HepG2 (cell line): ENCODE data around the gene CCT7. TPM values are rescaled to one million over a fixed set of nuclear protein-coding genes. Genes with fewer than 3 reads are reported as not detected.

ENCODE experiments used
- CREB1 ChIP-seq, 2 experiments: fragments of 450-650 bp in 1 of 2; IDR thresholded peaks; 2 replicates each; pipeline ENCODE4 v1.6.1; 2016 to 2017; ENCODE audit warnings: control low read depth in 1 of 2, mild to moderate bottlenecking in 1 of 2, missing compliant biosample characterization in 1 of 2, missing genetic modification characterization in 1 of 2
- FOXO1 ChIP-seq: sonication (generic); formaldehyde crosslinking; IDR thresholded peaks from 2 replicates; pipeline ENCODE4 v1.4.0; 2020; ENCODE audit warnings: missing genetic modification reagents
- HHEX ChIP-seq: IDR thresholded peaks from 2 replicates; pipeline ENCODE4 v1.6.1; 2016; ENCODE audit warnings: control low read depth
- HINFP ChIP-seq: sonication (generic); formaldehyde crosslinking; IDR thresholded peaks from 2 replicates; pipeline ENCODE4 v1.4.0; 2020; ENCODE audit warnings: low read depth, mild to moderate bottlenecking, missing genetic modification reagents
- MED13 ChIP-seq: sonication (generic); formaldehyde crosslinking; IDR thresholded peaks from 2 replicates; pipeline ENCODE4 v1.5.0; 2020; ENCODE audit warnings: missing genetic modification reagents
- MLXIP ChIP-seq: sonication (generic); formaldehyde crosslinking; IDR thresholded peaks from 2 replicates; pipeline ENCODE4 v1.9.0; 2021; ENCODE audit warnings: missing genetic modification reagents, borderline replicate concordance
- PAXIP1 ChIP-seq: sonication (generic); formaldehyde crosslinking; conservative IDR thresholded peaks from 2 replicates; pipeline ENCODE4 v1.4.0; 2020; ENCODE audit warnings: mild to moderate bottlenecking, missing genetic modification reagents, moderate library complexity
- PCBP2 ChIP-seq: fragments of 200-400 bp; formaldehyde crosslinking; optimal IDR thresholded peaks from 2 replicates; pipeline ENCODE3; 2018; ENCODE audit warnings: low read length, low read depth; ENCODE audit not compliant: poor library complexity, severe bottlenecking
- PHF20 ChIP-seq: sonication (generic); formaldehyde crosslinking; IDR thresholded peaks from 2 replicates; pipeline ENCODE4 v1.5.0; 2020; ENCODE audit warnings: mild to moderate bottlenecking, missing genetic modification reagents
- USF2 ChIP-seq, 2 experiments: sonication (generic) in 1 of 2; formaldehyde crosslinking in 1 of 2; IDR thresholded peaks; 2 replicates each; pipeline versions ENCODE4 v1.5.1 to v1.6.1; 2011 to 2020; ENCODE audit warnings: borderline replicate concordance in 1 of 2, low read depth in 1 of 2, low read length in 1 of 2, mild to moderate bottlenecking in 1 of 2, missing genetic modification reagents in 1 of 2, moderate library complexity in 1 of 2
- YY1 ChIP-seq: IDR thresholded peaks from 2 replicates; pipeline ENCODE4 v1.6.1; 2011; ENCODE audit warnings: low read length, low read depth, moderate library complexity, mild to moderate bottlenecking; ENCODE audit not compliant: insufficient read depth, insufficient replicate concordance
- ZMYM4 ChIP-seq: sonication (generic); formaldehyde crosslinking; IDR thresholded peaks from 2 replicates; pipeline ENCODE4 v1.8.1; 2023; ENCODE audit warnings: mild to moderate bottlenecking, missing genetic modification reagents
- ZNF550 ChIP-seq: sonication (generic); formaldehyde crosslinking; IDR thresholded peaks from 2 replicates; pipeline ENCODE4 v1.4.0; 2020; ENCODE audit warnings: mild to moderate bottlenecking, missing genetic modification reagents, borderline replicate concordance
- ZNF737 ChIP-seq: sonication (generic); formaldehyde crosslinking; IDR thresholded peaks from 2 replicates; pipeline ENCODE4 v1.5.0; 2020; ENCODE audit warnings: missing genetic modification reagents, mild to moderate bottlenecking, borderline replicate concordance
- ZNF747 ChIP-seq: sonication (generic); formaldehyde crosslinking; IDR thresholded peaks from 2 replicates; pipeline ENCODE4 v1.8.1; 2023; ENCODE audit warnings: missing genetic modification reagents, mild to moderate bottlenecking, borderline replicate concordance
- ZNF761 ChIP-seq: sonication (generic); formaldehyde crosslinking; conservative IDR thresholded peaks from 2 replicates; pipeline ENCODE4 v1.4.0; 2020; ENCODE audit warnings: mild to moderate bottlenecking, missing genetic modification reagents
- polyA plus RNA-seq, 8 experiments: library from polyadenylated mRNA; depleted of rRNA in 3 of 8; stranded (reverse) in 7 of 8; unstranded in 1 of 8; fragments of >200 nt; fragmentation: Illumina TruSeq in 4 of 8; extraction: Trizol in 4 of 8; gene quantifications; 2 replicates each; pipeline versions ENCODE4 v1.2.1 to v1.2.3, GENCODE V29; 2011 to 2016; ENCODE audit warnings: low read depth in 4 of 8, missing spikeins in 1 of 8, mixed read lengths in 1 of 8; ENCODE audit not compliant: insufficient read depth in 1 of 8
- total RNA-seq, 5 experiments: library from RNA; depleted of rRNA; stranded (reverse); fragments of >200 nt; fragmentation: Illumina TruSeq; extraction: Trizol; gene quantifications; 2 replicates each; pipeline ENCODE4 v1.2.3, GENCODE V29; 2016; ENCODE audit warnings: low read depth in 1 of 5

Gene CCT7
- total and polyA plus RNA-seq, 2 of the 13 experiments (the other 11 are each of a cell fraction or from before 2014, with no cell fraction given): 347 to 517 TPM

- TF ChIP-seq HINFP (CRISPR knock-in tag) (peak; percentile 87), ZNF761 (peak; percentile 93), ZNF550 (CRISPR knock-in tag) (no peak), ZNF737 (CRISPR knock-in tag) (peak; percentile 94; the same call in 1 of the 2 replicates), ZMYM4 (peak; percentile 84), HHEX (CRISPR knock-in tag) (peak; percentile 8; the same call in 1 of the 2 replicates), MLXIP (CRISPR knock-in tag) (peak; percentile 35; the same call in 1 of the 2 replicates), CREB1 (IDR thresholded peaks at IDR 0.05) (peak; percentile 39), CREB1 (CRISPR knock-in tag; IDR thresholded peaks at IDR 0.05) (peak; percentile 62), ZNF747 (CRISPR knock-in tag) (no peak; the same call in 1 of the 2 replicates), PAXIP1 (CRISPR knock-in tag) (peak; percentile 57), PHF20 (CRISPR knock-in tag) (peak; percentile 96), YY1 (peak; percentile 80), FOXO1 (CRISPR knock-in tag) (0 out of 2 replicates have a peak, but pooled peaks have one; percentile 18), USF2 (IDR thresholded peaks at IDR 0.05; ENCODE audit: low read depth, low read length) (no peak), USF2 (CRISPR knock-in tag; IDR thresholded peaks at IDR 0.05; ENCODE audit: borderline replicate concordance) (no peak), PCBP2 (peak; percentile 30), MED13 (CRISPR knock-in tag) (peak; percentile 78; the same call in 1 of the 2 replicates)
Measured at GRCh38 chr2:73233932-73234832, at the start of gene CCT7 (continued).
